Brain microvascular endothelial cell (primary cell): ENCODE data around the gene SSPN.

Source experiments
- DNase-seq: peaks from one replicate; pipeline ENCODE4 v3.0.0-alpha.2; 2020
- H3K27ac ChIP-seq: fragments of 250-450 bp; sonication (Bioruptor Pico); 2 replicates; pipeline ENCODE4 v1.5.1; 2020; ENCODE audit warnings: mild to moderate bottlenecking, moderate library complexity
- H3K27me3 ChIP-seq: fragments of 250-450 bp; sonication (Bioruptor Pico); replicated peaks from 2 replicates; pipeline ENCODE4 v1.5.1; 2020; ENCODE audit warnings: mild to moderate bottlenecking
- H3K36me3 ChIP-seq: fragments of 250-450 bp; sonication (Bioruptor Pico); replicated peaks from 2 replicates; pipeline ENCODE4 v1.5.1; 2020; ENCODE audit warnings: mild to moderate bottlenecking
- H3K4me3 ChIP-seq: 2 replicates; pipeline ENCODE4 v1.5.1; 2011; ENCODE audit warnings: low read depth, mild to moderate bottlenecking, control low read depth, low read length, moderate library complexity
- in situ Hi-C: cut with HindIII; loops from 2 replicates; pipeline ENCODE4 v1.10.0; 2017; ENCODE audit warnings: low sequenced_read_pairs, low pct_ligation_motif_present
- TF ChIP-seq, protein P1 (sequence below): IDR thresholded peaks from 2 replicates; pipeline ENCODE4 v1.5.1; 2011; ENCODE audit warnings: low read depth, mild to moderate bottlenecking, moderate library complexity, low read length, control low read depth, inconsistent platforms; ENCODE audit errors: missing control alignments

SSPN gene

DNA sequence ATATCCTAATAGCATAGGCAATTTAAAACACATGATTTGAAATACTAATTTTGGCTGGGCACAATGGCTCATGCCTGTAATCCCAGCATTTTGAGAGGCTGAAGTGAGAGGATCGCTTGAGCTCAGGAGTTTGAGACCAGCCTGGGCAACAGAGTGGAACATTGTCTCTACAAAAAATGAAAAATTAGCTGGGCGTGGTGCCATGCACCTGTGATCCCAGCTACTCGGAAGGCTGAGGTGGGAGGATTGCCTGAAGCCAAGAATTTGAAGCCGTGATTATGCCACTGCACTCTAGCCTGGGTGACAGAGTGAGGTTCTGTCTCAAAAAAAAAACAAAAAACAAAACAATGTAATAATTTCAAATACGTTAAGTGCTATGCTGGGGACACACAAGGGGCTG lies 83.3 kb downstream of the SSPN start:
- H3K4me3 ChIP-seq, result no peak overlapping the region
- no peak overlapping the region for H3K27ac ChIP-seq
- H3K27me3 ChIP-seq, result no peaks in the 10 kb centered on the region
- DNase-seq, result no peak
- TF ChIP-seq, protein P1, sequence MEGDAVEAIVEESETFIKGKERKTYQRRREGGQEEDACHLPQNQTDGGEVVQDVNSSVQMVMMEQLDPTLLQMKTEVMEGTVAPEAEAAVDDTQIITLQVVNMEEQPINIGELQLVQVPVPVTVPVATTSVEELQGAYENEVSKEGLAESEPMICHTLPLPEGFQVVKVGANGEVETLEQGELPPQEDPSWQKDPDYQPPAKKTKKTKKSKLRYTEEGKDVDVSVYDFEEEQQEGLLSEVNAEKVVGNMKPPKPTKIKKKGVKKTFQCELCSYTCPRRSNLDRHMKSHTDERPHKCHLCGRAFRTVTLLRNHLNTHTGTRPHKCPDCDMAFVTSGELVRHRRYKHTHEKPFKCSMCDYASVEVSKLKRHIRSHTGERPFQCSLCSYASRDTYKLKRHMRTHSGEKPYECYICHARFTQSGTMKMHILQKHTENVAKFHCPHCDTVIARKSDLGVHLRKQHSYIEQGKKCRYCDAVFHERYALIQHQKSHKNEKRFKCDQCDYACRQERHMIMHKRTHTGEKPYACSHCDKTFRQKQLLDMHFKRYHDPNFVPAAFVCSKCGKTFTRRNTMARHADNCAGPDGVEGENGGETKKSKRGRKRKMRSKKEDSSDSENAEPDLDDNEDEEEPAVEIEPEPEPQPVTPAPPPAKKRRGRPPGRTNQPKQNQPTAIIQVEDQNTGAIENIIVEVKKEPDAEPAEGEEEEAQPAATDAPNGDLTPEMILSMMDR, result no peak
- no peaks in the 10 kb centered on the region for H3K36me3 ChIP-seq
- in situ Hi-C loops, result no loop called here

DNA sequence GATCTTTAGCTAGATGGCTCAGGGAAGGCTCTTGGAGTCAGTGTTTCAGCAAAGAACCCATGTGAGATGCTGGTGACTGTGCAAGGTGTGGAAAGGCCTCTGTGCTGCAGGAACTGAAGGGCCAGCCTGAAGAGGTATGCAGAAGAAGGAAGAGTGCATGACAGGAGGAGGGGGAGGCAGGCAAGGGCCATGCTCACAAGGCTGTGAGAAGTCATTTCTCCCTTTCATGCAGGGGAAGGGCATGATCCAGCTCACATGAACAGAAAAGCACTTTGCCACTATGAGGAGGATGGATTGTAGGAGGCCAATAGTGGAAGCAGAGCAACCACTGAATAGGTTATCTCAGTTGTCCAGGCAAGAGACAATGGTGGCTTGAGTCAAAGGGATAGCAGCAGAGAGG lies 83.7 kb downstream of the SSPN start:
- in situ Hi-C loops, result no loop called here
- TF ChIP-seq, protein P1, result no peak
- H3K27ac ChIP-seq, result no peak overlapping the region

DNA sequence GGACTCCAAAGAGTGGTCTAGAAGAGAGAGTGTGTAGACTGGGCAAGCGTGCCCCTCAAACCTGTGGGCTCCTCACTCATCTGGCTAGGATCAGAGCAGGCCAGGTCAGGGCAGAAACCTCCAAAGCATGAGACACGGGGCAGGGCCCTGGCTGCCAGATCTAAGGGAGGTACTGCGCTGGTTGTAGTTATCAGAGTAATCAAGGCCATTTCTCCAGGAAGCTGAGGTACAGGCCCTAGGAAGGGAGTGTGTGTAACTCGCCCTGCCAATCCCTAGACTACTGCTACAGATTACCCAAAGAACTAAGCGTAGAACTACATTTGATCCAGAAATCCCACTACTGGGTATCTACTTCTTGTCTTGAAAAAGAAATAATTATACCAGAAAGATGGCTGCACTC lies 84.5 kb downstream of the SSPN start:
- Histone ChIP-seq H3K36me3 (no peaks in the 10 kb centered on the region), H3K27me3 (no peaks in the 10 kb centered on the region), H3K4me3 (no peak overlapping the region), H3K27ac (no peak overlapping the region)
- TF ChIP-seq, protein P1, result no peak
- in situ Hi-C loops, result no loop called here
- DNase-seq, result no peak

More for the DNA sequence above, 83.7 kb downstream of the SSPN start:
- H3K4me3 ChIP-seq, result no peak overlapping the region
- DNase-seq, result no peak
- H3K27me3 ChIP-seq, result no peaks in the 10 kb centered on the region
- no peaks in the 10 kb centered on the region for H3K36me3 ChIP-seq

DNA sequence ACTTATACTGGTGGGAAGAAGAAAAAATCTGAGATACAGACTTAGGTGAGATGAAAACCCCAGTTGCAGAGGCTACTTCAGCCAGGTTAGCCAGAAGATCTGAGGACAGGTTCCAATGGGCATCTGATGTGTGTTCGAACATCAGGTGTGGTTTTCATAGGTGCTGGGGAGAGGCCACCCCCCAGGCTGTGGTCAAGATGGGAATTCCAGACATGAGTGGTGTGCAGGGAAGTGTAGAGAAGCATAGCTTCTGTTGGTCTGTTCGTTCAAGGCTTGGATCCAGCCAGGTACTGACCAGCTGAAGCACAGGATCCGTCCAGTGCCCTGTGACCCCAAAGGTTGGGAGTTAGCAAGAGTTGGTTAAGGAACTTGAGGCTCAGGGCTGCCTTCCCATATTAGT lies 85.5 kb downstream of the SSPN start:
- no peaks in the 10 kb centered on the region for H3K27me3 ChIP-seq
- no peak overlapping the region for H3K27ac ChIP-seq
- in situ Hi-C loops, result no loop called here
- no peak overlapping the region for H3K4me3 ChIP-seq
- TF ChIP-seq, protein P1, result no peak
- DNase-seq, result no peak
- no peaks in the 10 kb centered on the region for H3K36me3 ChIP-seq

DNA sequence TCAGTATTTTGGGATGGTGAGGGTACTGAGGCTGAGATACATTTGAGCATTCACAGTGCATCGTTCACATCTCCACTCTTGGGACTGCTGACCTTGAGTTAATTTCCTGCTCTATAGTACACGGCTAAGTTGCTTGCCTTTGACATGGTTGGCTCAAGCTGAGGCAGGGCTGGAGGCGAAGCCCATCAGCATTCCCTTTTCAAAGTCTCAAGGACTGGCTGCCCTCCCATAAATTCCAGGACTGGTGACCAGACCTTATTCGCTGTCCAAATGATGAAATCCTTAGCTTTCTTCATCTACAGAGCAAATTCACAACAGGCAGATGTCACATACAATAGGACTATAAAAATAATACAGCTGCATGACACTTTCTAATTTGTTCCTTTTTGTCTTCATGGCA lies 85.9 kb downstream of the SSPN start:
- in situ Hi-C loops, result no loop called here
- Histone ChIP-seq H3K4me3 (no peak overlapping the region), H3K36me3 (no peaks in the 10 kb centered on the region), H3K27ac (no peak overlapping the region), H3K27me3 (no peaks in the 10 kb centered on the region)
- TF ChIP-seq, protein P1, result no peak
- no peak for DNase-seq

DNA sequence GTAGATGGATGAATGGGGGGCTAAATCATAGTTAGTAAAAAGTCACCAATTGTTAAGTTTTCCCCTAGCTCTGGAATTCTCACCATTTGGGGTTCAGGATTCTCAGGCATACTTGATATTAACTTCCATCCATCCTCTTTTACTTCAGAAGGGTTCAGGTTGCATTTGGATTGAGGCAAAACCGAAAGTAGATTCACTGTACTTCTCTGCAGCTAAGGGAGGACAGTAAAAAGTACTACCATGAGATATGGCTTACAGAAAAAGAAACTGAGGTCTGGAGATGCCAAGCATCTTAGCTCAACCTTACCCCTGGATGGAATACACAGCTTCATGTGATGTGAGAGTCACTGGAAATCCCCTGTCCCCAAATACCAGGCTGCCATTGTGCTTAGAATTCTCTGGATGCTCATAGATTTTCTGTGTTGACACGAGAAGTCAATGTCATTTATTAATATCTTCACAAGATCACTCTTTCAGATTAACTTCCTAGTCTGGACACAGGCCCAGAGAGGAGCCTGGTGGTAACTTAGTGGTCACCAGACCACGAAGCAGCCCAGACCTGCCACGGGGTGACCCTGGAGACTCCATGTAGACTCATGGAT lies 87.1 kb downstream of the SSPN start:
- Histone ChIP-seq H3K27ac (no peak overlapping the region), H3K27me3 (no peaks in the 10 kb centered on the region), H3K4me3 (no peak overlapping the region), H3K36me3 (no peaks in the 10 kb centered on the region)
- in situ Hi-C loops, result no loop called here
- DNase-seq, result no peak
- TF ChIP-seq, protein P1, result no peak
